Activated CD4-positive, alpha-beta T cell treated with anti-CD3 and anti-CD28 coated beads, Interleukin-2, amount 10 ng/mL, durations not matched to agents 7 days and 5 days (primary cell): ENCODE results near the gene MYL9. TPM values are rescaled to one million over a fixed set of nuclear protein-coding genes. Genes with fewer than 3 reads are reported as not detected.
A peak's percentile ranks its signal among the peaks of the same experiment; 100 is the strongest.

Experiments
- CTCF ChIA-PET: fragments of 350-600 bp; sonication (Branson Sonifier 250); formaldehyde crosslinking; loops from one replicate; lab custom pipeline; 2021; ENCODE audit warnings: antibody characterized with exemption; lab: Charles Lee
- POLR2A ChIA-PET: fragments of 350-600 bp; sonication (Branson Sonifier 250); formaldehyde crosslinking; loops from one replicate; lab custom pipeline; 2021; ENCODE audit warnings: antibody characterized with exemption; lab: Charles Lee
- DNase-seq: peaks from one replicate; pipeline ENCODE4 v3.0.0-alpha.2; 2020
- H3K27ac Mint-ChIP-seq: one replicate; pipeline ENCODE4 v1.8.0; 2021; ENCODE audit warnings: mild to moderate bottlenecking, moderate library complexity, mixed read lengths
- H3K27me3 Mint-ChIP-seq: one replicate; pipeline ENCODE4 v1.8.0; 2021; ENCODE audit warnings: mixed read lengths
- H3K36me3 Mint-ChIP-seq: one replicate; pipeline ENCODE4 v1.8.0; 2021; ENCODE audit warnings: low read depth, mixed read lengths
- H3K4me1 Mint-ChIP-seq: one replicate; pipeline ENCODE4 v1.8.0; 2021; ENCODE audit warnings: mixed read lengths
- H3K4me3 Mint-ChIP-seq: one replicate; pipeline ENCODE4 v1.8.0; 2021; ENCODE audit warnings: mild to moderate bottlenecking, moderate library complexity, mixed read lengths
- H3K9me3 Mint-ChIP-seq: one replicate; pipeline ENCODE4 v1.8.0; 2021; ENCODE audit warnings: mixed read lengths
- total RNA-seq, 2 experiments: library from RNA; stranded (reverse); gene quantifications; one replicate each; pipeline ENCODE4 v1.2.3, GENCODE V29; 2021

The MYL9 gene
- total RNA-seq, 2 experiments from 2014 or later, result 0.25 to 0.42 TPM

DNA sequence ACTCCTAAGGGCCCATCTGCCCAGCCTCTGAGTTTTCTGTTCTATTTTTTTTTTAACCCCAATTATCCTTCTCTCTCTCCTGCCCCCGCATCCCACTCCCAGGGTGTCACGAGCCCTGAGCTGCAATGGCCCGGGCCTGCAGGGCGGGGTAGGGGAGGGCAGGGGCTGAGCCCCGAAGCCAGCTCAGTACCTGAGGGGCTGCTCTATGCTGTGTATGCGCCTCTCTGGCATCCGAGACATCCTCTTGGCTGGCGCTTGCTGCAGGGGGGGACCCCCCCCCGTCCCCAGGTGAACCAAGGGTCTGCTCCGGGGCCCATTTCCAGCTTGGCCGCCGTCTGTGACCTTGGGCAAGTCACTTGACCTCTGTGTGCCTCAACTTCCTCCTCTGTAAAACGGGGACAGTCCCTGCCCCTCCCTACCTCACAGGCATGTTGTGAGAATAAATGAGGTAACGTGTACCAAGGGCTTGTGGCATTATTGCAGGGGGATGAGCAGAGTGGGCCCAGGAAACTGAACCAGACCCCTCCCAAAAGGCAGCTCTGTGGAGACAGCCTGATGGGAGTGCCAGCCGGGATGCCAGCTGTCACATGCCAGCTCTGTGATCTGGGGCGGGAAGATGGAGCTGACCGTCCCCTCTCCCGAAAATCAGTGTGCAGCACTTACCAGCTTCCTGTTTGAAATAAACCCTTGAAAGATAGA lies 13.0 kb upstream of the MYL9 start:
- POLR2A ChIA-PET, result no interaction called here
- H3K27ac Mint-ChIP-seq, result no peak overlapping the region
- H3K4me1 Mint-ChIP-seq, result no peaks in the 10 kb centered on the region
- peaks cover 3% of the 10 kb centered on the region for H3K36me3 Mint-ChIP-seq
- CTCF ChIA-PET, result interaction anchor here (0.9 kb wide), 1 partner anchor 8 kb away, joined by 3 read pairs; no protein-coding TSS in a partner anchor
- no peaks in the 10 kb centered on the region for H3K9me3 Mint-ChIP-seq
- DNase-seq, result no peak
- no peaks in the 10 kb centered on the region for H3K27me3 Mint-ChIP-seq
- no peak overlapping the region for H3K4me3 Mint-ChIP-seq

DNA sequence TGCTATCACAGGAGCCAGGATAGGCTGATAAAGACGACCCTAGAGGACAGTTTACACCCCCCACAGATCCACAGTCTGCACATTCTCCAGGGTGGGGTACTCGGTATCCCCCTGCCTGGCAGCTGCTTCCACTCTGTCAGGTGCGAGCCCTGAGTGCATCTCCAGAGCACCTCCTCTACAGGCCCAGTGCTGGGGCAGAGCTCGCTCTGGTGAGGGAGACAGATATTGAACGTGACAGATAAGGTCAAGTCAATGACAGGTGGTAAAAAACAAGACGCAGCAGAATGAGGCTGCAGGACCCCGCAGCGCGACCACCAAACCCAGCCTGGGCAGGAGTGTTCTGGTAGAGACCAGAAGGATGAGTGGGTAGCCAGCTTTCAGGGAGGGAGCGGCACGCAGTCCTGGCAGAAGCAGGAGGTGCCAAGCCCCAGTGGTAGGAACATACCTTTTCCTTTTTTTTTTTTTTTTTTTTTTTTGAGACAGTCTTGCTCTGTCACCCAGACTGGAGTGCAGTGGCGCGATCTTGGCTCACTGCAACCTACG lies 12.4 kb upstream of the MYL9 start:
- H3K27ac Mint-ChIP-seq, result no peak overlapping the region
- POLR2A ChIA-PET, result no interaction called here
- no peaks in the 10 kb centered on the region for H3K27me3 Mint-ChIP-seq
- H3K4me1 Mint-ChIP-seq, result no peaks in the 10 kb centered on the region
- CTCF ChIA-PET, result interaction anchor here (0.9 kb wide), 1 partner anchor 9 kb away, joined by 3 read pairs; no protein-coding TSS in a partner anchor
- H3K4me3 Mint-ChIP-seq, result no peak overlapping the region
- H3K9me3 Mint-ChIP-seq, result no peaks in the 10 kb centered on the region
- DNase-seq, result no peak
- peaks cover 3% of the 10 kb centered on the region for H3K36me3 Mint-ChIP-seq

DNA sequence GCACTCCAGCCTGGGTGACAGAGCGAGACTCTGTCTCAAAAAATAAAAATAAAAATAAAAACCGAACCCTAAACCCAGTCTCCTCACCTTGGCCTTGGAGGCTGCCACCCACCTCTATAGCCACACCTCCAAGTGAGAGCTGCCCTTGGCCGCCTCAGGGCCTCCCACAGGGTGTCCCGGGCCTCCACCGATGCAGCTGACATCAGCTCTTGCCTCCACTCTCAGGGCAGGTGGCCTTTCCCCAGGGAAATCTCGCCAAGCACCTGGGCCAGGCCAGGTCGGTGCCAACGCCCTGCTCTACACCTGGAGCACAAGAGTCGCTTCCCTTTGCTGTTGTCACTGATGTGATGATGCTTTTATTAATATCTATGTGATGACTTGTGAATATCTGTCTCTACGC lies 8.9 kb upstream of the MYL9 start:
- Mint-ChIP-seq H3K36me3 (no peaks in the 10 kb centered on the region), H3K4me3 (no peak overlapping the region), H3K9me3 (no peaks in the 10 kb centered on the region), H3K27ac (no peak overlapping the region), H3K27me3 (no peaks in the 10 kb centered on the region), H3K4me1 (no peaks in the 10 kb centered on the region)
- ChIA-PET CTCF (no interaction called here), POLR2A (interaction anchor here (0.5 kb wide), 1 partner anchor 293 kb away, joined by 4 read pairs; no protein-coding TSS in a partner anchor)
- no peak for DNase-seq

DNA sequence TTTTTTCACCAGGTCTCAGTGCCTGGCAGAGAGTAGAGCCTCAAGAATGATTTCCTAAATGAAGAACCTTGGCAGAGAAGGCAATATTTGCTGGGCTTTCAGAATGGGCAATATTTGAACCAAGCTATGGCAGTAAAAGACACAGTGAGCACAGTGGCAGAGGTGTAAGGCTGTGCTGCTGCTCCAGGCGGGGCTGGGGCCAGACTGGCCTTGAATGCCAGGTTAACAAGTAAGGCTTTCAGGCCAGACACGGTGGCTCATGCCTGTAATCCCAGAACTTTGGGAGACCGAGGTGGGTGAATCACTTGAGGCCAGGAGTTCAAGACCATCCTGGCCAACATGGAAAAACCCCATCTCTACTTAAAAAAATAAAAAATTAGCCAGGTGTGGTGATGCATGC lies 8.5 kb upstream of the MYL9 start:
- H3K4me3 Mint-ChIP-seq, result no peak overlapping the region
- no peaks in the 10 kb centered on the region for H3K4me1 Mint-ChIP-seq
- no peak overlapping the region for H3K27ac Mint-ChIP-seq
- ChIA-PET POLR2A (interaction anchor here (0.5 kb wide), 1 partner anchor 293 kb away, joined by 4 read pairs; no protein-coding TSS in a partner anchor), CTCF (no interaction called here)
- no peak for DNase-seq
- no peaks in the 10 kb centered on the region for H3K9me3 Mint-ChIP-seq
- no peaks in the 10 kb centered on the region for H3K27me3 Mint-ChIP-seq
- H3K36me3 Mint-ChIP-seq, result no peaks in the 10 kb centered on the region

DNA sequence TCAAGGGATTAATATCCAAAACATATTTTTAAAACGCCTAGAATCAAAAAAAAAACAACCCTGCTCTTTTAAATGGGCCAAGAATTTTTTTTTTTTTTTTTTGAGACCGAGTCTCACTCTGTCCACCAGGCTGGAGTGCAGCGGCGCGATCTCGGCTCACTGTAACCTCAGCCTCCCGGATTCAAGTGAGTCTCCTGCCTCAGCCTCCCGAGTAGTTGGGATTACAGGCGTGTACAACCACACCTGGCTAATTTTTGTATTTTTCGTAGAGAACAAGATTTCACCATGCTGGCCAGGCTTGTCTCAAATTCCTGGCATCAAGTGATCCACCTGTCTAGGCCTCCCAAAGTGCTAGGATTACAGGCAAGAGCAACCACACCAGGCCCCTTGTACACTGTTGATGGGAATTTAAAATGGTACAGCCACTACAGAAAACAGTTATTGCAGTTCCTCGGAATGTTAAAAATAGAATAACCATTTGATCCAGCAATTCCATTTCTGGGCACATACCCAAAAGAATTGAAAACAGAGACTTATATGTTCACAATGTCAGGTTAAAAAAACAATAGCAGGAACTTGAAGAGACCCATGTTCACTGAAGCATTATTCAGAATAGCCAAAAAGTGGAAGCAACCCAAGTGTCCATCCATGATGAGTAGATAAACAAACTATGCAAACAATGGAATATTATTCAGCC lies 3.1 kb upstream of the MYL9 start:
- Mint-ChIP-seq H3K4me1 (no peaks in the 10 kb centered on the region), H3K4me3 (no peak overlapping the region), H3K36me3 (no peaks in the 10 kb centered on the region), H3K27me3 (no peaks in the 10 kb centered on the region), H3K9me3 (no peaks in the 10 kb centered on the region), H3K27ac (no peak overlapping the region)
- no peak for DNase-seq
- ChIA-PET POLR2A (no interaction called here), CTCF (interaction anchor here (0.6 to 1.2 kb wide), 2 partner anchors 73 to 84 kb away, joined by 3 read pairs; no protein-coding TSS in a partner anchor)

DNA sequence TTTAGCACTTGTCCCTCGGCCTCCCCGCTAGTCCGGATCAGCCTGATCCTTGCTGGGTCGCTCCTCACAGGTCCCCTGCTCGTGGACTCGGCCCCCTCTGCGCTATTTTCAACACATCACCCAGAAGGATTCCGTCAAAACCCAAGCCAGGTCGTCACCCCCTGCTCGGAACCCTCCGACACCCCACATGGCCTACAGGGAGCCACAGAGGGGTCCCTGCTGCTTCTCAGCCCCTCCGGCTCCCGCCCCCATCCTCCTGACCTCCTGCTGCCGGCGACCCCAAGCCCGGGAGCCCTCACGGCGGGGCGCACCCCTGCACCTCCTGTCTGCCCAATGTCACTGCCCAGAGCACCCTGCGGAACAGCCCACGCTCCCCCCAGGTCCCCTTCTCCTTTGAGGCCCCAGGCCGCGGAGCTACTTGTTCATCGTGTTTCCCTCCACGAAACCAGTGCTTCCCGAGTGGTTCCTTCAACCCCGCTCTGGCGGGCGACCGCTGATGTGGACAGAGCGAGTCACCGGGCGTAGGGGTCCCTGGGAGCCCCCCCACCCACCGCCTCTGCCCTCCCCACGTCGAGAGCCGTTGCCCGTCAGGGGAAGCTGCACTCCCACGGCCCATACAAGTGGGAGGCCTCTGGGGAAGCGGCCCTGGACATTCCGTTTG lies 638 bp upstream of the MYL9 start:
- POLR2A ChIA-PET, result no interaction called here
- H3K4me3 Mint-ChIP-seq, result no peak overlapping the region
- no peaks in the 10 kb centered on the region for H3K36me3 Mint-ChIP-seq
- H3K4me1 Mint-ChIP-seq, result no peaks in the 10 kb centered on the region
- no peaks in the 10 kb centered on the region for H3K9me3 Mint-ChIP-seq
- no peak for DNase-seq
- H3K27ac Mint-ChIP-seq, result no peak overlapping the region
- CTCF ChIA-PET, result no interaction called here
- H3K27me3 Mint-ChIP-seq, result no peaks in the 10 kb centered on the region

DNA sequence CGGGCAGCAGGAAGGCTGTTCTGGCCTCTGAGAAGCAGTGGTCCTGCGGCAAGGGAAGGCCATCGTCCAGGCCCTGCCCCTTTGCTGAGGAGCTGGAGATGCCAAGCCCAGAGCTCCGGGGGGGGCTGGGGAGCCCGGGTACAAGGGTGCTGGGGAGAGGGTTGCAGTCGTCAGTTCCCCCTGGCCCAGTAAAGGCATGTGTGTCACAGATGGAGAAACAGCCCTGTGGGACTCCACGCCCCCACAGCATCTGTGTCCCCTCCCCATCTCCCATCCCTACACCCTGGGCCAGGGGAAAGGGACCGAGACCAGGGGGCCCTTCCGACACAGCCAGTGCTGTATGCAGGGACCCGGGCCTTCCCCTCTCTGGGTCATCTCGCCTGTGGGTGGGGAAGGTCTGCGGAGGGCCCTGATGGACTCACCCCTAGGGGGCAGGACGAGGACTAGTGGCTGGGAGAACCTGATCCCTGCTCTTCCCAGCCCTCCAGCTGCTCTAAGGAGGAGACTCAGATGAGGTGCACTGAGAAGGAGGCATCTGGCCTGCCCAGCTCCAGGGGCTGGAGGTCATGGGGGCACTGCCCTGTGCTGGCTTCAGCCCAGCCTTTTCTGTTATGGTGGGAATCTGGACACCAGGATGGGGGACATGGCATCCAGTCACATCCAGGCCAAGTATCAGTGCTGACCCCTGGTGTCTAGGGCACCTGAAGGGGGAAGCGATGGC lies 609 bp downstream of the MYL9 start:
- H3K4me1 Mint-ChIP-seq, result no peaks in the 10 kb centered on the region
- H3K9me3 Mint-ChIP-seq, result no peaks in the 10 kb centered on the region
- no peak overlapping the region for H3K4me3 Mint-ChIP-seq
- CTCF ChIA-PET, result no interaction called here
- H3K36me3 Mint-ChIP-seq, result no peaks in the 10 kb centered on the region
- no peaks in the 10 kb centered on the region for H3K27me3 Mint-ChIP-seq
- no peak overlapping the region for H3K27ac Mint-ChIP-seq
- POLR2A ChIA-PET, result no interaction called here
- DNase-seq, result no peak

DNA sequence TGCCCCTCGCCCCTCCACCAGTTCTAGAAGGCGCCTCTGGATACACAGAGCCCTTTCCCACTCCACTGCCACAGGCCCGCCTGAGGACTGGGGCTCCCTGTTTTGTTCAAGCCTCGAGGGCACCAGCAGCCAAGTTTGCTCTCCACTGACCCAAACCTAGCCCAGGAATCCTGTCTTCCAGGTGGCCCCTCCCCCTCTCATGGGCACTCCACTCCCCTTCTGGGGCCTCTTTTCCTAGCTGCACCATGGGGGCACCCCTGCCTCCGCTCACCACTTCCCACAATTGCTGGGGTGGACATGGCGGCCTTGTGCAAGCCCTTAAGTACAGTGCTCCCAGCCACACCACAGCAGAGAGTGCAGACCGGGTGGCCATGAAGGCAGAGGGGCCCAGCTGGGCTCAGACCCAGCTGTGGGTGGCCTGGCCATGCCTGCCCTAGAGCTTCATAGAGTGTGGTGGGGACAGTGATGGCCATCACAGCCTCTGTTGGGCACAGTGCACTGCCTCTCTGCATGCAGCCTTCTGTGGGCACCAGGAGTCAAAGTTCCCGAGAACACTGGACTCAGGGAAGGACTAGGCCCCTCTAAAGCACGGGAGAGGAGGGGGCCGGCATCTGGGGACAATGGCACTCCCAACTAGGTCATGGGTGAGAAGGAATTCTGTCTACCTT lies 1.3 kb downstream of the MYL9 start:
- CTCF ChIA-PET, result no interaction called here
- Mint-ChIP-seq H3K27me3 (no peaks in the 10 kb centered on the region), H3K4me1 (no peaks in the 10 kb centered on the region), H3K27ac (no peak overlapping the region), H3K36me3 (no peaks in the 10 kb centered on the region), H3K9me3 (no peaks in the 10 kb centered on the region), H3K4me3 (no peak overlapping the region)
- no peak for DNase-seq
- POLR2A ChIA-PET, result no interaction called here

DNA sequence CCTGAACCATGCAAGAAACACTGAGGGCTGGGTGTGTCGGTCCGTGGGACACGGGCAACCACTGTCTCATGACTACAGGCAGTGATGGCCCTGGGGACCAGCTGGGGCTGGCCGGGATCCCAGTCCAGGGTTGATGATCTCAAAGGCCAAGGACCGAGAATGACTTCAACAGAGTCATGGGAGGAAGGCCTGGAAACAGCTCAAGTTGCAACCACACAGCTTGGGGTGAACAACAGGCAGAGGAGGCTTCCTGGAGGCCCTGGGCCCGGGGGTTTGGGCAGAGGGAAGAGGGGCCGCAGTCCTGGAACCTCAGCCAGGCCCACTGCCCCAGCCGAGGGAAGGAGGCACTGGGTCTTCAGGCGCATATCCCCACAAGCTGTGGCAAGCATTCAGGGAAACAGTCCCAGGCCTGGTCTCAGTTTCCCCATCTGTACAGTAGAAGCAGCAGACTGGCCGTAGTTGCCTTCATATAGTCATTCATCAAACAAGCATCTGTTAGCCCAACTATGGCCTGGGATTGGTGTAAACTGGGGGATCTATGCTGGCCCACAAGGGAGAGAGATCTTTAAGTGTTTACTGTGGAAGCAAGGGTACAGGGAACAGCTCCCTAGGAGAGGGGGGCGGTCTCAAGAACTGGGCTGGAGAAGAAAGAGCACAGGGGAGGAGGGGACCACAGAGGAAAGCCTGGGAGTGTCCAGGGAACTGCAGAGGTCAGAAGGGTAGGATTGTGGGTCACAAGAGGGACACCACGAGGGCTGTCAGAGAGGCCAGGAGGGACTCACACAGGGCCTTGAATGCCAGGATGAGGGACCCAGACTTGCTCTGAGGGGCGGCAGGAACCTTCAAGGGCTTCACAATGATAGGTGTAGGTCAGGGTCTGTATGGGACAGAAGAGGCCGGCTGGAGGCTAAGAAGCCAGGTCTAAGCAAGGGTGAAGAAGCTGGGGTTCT lies 2.1 kb downstream of the MYL9 start:
- Mint-ChIP-seq H3K36me3 (no peaks in the 10 kb centered on the region), H3K27ac (no peak overlapping the region), H3K9me3 (no peaks in the 10 kb centered on the region), H3K4me1 (no peaks in the 10 kb centered on the region), H3K4me3 (no peak overlapping the region), H3K27me3 (no peaks in the 10 kb centered on the region)
- ChIA-PET CTCF (no interaction called here), POLR2A (no interaction called here)
- DNase-seq, result no peak

DNA sequence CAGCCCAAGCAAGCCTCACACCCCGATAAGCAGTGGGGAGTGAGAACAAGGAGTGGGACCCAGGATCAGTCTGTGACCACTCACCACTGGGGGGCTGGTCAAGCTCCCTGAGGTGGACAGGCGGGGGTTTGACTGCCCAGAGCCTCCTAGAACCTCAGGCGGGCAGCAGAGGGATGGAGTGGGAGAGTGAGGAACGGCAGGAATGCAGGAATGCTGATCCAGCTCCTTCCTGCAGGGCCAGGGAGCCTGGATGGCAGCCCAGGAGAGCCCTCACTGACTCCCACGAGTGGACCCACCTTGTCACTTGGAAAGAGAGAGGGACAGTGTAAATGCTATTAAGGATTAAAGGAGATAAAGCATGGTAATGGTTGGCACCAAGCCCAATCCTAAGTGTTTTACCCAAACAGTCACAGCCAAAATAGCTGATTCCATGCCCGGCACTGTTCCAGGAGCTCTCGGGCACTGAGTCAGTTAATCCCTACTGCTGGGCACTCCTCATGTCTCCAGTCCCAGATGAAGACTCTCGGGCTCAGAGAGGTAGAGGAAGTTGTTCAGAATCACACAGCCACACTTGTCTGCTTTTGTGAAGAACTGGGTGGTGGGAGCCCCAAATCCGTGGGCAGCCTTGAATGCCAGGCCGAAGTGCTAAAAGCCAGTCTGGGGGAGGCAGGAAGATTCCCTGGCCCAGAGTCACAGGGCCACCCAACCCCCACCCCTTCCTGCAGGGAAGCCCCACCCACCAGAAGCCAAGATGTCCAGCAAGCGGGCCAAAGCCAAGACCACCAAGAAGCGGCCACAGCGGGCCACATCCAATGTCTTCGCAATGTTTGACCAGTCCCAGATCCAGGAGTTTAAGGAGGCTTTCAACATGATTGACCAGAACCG lies 3.1 kb downstream of the MYL9 start:
- CTCF ChIA-PET, result no interaction called here

More for the DNA sequence above, 3.1 kb downstream of the MYL9 start:
- H3K9me3 Mint-ChIP-seq, result no peaks in the 10 kb centered on the region
- H3K27ac Mint-ChIP-seq, result peak overlapping the region; percentile 15
- no peaks in the 10 kb centered on the region for H3K36me3 Mint-ChIP-seq
- no peaks in the 10 kb centered on the region for H3K27me3 Mint-ChIP-seq
- no peak overlapping the region for H3K4me3 Mint-ChIP-seq
- no peak for DNase-seq
- POLR2A ChIA-PET, result no interaction called here
- no peaks in the 10 kb centered on the region for H3K4me1 Mint-ChIP-seq
